GM21526 (cell line): ENCODE measurements around the gene MYO19.
"Not testable (repeated sequence)": the region's sequence is repeated elsewhere in the genome, so short reads cannot be mapped to it uniquely, and the experiment has no call there.

ENCODE experiments used
- ATAC-seq: cut with Tn5 transposase; IDR thresholded peaks from one replicate; pipeline ENCODE4 v1.9.1; 2021; ENCODE audit warnings: moderate library complexity; ENCODE audit not compliant: unreplicated experiment, low FRiP score

Gene MYO19

DNA sequence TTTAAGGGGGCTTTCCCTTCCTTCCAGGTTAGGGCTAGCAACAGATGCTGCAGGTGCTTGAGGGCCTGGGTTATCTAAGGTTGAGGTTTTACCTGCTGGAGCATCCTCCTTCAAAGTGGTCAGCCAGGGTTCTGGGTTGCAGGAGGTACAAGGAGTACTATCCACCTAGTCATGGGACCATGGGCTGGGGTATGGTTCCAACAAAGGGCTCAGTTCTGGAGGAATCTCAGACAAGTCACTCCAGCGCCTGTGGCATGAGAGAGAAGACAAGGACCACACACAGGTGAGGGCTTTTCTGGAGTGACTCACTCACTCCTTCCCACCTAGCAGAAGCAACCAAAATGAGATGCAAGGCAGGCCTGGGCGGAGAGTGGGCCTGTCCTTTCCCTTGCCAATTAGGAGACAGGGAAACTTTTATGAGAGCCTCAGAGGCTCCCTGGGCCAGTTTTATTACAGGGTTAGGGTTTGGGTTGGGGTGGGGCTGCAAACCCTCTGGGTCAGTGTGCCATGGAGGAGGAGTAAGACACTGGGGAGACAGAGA is 2.2 kb downstream of the MYO19 start:
- ATAC-seq = no peak

DNA sequence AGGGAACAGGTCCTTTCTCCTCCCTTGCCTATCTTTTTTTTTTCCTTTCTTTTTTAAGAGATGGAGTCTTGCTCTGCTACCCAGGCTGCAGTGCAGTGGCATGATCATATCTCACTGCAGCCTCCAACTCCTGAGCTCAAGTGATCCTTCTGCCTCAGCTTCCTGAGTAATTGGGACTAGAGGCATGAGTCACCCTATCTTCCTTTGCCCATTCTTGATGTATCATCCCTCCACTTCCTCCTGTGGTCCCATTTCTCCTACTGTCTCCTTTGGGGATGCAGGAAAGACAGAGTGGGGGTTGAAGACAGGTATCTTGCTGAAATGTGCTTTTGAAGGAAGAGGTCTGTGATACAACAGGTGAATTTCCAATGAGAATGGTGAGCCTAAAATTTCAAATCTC is 5.5 kb downstream of the MYO19 start:
- ATAC-seq = no peak

DNA sequence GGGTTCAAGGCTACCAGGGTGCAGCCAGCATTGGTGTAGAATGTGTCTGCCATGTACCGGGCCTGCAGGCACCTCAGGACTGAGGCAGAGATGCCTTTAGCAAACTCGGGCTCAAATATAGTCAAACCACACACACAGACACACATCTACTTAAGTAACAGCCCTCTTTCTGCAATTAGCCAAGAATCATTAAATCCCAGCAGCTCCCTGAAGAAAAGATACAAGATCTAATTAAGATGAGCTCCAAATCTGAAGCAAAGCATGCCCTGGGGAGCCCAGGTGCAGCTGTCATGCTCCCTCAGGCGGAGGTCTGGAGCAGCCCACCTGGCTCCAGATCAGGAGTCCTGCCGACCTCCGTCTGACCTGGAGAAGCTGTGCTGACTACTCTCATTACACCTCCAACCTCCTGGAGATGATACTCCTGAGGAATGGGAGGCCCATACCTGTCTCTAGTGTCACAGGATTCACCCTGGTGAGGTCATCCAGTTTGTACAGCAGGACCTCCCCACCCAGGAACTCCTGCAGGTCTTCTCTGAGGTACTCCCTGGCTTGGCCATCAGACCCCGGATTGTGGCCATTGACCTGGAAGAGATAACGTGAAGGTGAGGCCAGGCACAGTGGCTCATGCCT is 6.9 kb downstream of the MYO19 start:
- no peak for ATAC-seq

DNA sequence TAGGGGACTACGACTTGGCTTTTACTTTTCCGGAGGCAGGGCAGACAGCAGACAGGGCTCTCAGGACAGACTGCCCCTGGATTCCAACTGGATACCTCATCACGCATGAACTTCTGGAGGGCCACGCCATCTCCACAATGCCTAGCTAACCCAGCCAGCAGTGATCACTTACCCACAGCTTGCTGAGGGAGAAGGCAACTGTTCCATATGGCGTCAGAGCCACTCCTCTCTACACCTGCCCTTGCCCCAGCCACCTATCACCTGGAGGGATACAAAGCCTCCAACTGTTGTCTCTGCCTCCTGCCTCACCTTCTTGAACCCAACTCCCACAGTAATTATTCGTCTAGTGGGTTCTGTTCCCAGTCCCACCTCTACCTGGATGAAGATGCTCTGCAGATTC is 8.8 kb downstream of the MYO19 start:
- no peak for ATAC-seq

DNA sequence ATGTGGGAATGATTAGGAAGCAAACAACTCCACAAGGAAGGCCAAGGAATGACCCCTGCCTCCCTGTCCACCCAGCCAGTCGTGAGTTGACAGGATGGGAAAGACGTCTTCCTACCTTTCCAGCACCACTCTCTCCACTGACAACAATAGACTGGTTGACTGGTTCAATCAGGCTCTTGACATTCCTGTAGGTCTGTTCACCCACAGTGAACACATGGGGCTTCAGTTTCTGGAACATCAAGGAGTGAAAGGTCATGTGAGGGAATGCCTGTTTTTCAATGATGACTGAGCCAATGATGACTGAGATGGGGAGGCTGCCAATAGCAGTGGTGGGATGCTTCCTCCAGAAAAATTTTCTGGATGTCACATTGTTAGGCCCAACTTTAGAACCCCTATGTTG is 9.6 kb downstream of the MYO19 start:
- no peak for ATAC-seq

DNA sequence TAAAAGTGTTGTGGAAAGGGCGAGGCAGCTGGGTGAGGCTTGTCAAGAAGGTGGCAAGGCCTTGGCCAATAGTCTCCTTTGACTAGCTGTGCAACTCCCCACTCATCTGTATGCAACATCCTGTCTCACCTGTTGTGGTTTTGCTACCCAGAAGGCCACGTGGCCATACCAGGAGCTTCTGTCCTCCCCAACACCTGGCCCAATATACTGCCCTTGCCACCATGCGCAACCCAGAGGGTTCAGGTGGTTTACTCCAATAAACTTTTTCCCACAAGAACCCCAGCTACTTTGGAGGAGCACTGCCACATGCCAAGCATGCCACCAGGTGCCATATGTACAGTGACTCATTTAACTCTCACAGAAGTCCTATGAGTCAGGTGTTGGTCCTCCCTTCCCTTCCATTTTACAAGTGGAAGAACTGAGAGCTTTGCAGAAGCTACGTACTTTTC is 10.2 kb downstream of the MYO19 start:
- ATAC-seq = no peak

DNA sequence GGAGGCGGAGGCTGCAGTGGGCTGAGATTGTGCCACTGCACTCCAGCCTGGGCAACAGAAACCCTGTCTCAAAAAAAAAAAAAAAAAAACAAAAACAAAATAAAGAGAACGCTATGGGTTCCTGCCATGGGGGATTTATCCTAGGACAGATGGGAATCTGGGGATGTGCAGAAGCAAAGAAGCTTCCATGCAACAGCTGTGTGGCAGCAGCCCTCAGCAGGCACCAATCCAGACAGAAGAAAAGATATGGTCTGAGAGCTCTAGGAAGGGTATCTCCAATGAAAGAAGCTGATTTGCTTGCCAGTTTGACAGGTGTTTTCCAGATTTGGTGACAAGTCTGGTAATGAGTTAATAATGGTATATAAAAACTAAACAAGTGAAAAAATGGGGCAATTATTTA is 11.6 kb downstream of the MYO19 start:
- ATAC-seq = no peak

DNA sequence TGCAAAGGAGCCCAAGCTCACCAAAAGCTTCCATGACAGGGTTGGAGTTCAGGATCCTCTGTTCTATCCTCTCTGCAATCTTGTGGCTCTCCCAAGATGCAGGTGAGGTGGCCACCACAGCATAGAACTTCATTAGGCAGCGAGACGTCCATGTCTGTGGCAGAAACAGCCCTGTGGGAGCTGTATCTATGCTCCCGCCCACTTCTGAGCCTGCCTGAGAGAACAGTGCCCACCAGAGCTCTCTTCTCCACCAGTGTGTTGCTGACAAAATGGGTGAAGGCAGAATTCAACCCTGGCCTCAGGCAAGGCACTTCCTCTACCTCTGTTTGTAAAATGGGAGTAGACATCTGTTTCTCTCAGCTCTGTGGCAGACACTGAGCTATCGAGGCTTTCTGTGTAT is 18.8 kb downstream of the MYO19 start:
- no peak for ATAC-seq

DNA sequence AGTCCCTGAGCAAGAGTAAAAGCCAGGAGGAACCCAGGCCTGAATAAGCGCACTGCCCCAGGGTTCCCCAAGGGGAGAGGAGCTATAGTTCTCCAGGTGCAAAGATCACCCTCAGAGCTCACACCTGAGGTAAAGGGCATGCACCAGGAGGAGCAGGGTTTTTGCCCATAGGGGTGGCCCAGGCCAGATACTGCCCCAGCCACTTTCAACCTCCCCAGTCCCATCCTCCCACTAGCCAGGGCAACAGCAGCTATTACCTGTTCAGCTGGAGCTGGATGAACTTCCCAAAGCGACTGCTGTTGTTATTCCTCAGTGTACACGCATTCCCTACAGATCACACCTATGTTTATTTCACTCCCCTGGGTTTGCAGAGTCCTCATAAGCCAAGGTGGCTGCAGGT is 19.8 kb downstream of the MYO19 start:
- no peak for ATAC-seq

DNA sequence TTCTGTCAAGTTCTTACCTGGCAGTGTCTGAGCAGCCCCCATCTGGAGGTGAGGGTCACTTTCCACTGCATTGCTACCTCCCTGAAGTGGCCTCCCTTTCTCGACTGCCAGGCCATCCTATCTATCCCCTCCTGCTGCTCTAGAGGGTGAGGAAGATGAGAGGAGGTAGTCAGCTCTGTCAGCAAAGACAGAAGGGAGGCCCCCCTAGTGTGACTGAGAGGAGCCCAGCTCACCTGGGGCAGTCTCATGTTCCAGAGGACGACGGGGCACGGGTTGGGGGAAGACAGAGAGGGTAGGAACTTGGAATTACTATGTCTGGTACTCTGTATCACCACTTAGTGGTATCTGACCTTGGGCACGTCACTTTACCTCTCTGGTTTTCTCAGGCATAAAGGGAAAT is 22.0 kb downstream of the MYO19 start:
- no peak for ATAC-seq

DNA sequence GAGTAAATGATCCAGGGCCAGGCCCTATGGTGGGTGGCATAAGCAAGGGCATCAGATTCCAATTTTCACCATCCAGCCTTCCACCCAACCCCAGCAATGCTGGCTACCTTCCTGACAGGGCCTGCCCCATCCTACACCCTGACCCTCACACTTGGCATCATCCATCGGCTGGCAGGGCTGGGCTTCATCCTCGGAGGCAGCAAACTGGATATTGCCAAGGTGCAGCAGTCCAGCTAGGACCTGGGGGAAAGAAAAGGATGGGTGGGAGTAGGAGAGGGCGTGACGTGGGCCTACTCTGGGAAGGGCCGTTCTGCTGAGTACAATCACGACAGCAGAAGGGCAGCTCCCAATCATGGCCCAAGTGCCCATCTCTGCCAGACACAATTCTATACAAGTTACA is 23.5 kb downstream of the MYO19 start:
- no peak for ATAC-seq

DNA sequence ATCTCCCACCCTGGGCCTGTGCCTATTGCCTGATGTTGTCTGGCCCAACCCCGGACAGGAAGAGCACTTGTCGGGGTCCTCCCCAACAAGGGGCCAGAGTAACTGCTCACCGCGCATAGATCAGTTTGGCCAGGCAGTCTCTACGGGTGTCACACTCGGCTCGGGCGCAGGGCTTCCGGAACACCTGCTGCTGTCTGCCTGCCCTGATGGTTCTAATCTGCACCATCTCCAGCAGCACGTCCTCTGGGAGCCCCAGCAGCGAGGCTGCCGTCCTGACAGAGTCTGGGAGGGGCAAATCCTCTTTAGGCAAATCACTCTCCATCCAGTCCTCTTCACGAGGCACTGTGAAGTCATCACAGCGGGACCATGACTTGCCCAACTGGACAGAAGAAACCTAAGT is 24.0 kb downstream of the MYO19 start:
- no peak for ATAC-seq

DNA sequence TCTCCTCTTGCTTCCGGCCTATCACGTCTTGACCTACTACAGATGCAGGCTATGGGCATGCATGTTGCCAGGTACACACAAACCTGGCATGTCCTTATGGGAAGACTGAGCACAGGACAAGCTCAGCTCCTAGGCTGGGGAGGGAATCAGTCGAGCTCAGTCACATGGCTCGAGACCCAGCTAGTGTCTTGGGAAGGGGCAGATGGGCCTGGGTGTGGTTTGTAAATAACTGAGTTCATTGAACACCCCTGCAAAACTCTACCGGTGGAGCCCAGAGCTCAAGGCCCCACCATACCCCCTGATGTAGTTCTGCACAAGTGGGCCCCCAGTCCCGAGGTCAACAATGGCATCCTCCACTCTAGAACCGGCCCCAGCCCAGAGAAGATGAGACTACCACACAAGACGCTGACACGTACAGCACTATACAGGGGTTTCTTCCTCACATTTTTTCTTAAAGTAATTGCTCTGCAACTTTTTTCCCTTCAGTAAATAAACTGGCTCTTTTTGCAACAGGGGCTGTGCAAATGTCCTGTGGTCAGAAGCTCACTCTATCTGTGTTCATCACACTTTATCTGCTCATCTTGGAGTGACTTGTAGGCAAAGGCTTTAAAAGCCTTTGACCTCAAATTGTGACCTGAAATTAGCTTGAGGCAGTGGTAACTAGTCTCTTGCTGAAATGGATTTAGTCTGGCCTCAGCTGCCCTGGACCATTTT is 25.2 kb downstream of the MYO19 start:
- no peak for ATAC-seq

DNA sequence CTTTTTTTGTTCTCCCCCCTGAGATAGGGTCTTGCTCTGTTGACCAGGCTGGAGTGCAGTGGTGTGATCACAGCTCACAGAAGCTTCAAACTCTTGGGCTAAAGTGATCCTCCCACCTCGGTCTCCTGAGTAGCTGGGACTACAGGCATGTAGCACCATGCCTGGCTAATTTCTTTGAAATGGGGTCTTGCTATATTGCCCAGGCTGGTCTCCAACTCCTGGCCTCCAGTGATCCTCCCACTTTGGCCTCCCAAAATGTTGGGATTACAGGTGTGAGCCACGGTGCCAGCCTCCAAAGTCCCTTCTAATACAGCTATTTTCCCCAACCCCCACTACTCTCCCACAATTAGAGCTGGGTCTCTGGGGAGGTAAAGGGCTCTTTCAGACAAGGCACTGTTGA is 26.2 kb downstream of the MYO19 start:
- not testable (repeated sequence) for ATAC-seq

DNA sequence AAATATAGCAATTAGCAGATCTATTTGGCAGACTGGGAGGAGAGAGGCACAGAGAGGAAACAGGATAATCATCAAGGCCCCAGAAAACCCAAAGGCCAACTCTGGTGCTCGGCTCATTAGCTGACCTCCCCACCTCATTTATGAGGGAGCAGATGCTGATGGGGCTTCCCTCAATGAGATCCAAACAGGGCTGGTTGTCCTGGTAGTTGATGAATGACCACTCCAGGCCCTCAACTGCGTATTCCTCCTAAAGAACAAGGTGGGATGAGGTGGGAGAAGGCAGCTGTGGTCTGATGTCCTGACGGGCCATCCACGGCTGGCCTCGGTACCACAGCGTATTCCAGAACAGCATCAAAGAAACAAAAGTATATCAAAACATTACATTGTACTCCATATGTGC is 27.4 kb downstream of the MYO19 start:
- no peak for ATAC-seq

DNA sequence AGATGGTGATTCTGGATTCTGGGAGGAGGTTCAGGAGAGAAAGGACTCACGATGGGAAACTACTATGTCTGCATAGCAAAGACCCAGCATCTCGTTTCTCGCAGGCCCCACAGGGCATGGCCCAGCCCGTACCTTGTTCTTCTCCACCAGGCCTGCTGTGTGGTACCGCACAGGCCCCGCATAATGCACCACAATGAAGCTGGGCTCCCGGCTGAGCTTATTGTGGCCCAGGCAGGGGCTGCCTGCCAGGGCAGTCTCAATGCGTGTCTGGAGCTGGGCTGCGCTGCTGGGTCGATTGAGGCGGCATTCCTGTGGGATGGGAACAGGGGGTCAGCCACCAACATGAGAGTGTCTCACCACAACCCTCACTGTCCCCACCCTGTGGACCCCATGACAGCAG is 27.8 kb downstream of the MYO19 start:
- ATAC-seq = no peak

DNA sequence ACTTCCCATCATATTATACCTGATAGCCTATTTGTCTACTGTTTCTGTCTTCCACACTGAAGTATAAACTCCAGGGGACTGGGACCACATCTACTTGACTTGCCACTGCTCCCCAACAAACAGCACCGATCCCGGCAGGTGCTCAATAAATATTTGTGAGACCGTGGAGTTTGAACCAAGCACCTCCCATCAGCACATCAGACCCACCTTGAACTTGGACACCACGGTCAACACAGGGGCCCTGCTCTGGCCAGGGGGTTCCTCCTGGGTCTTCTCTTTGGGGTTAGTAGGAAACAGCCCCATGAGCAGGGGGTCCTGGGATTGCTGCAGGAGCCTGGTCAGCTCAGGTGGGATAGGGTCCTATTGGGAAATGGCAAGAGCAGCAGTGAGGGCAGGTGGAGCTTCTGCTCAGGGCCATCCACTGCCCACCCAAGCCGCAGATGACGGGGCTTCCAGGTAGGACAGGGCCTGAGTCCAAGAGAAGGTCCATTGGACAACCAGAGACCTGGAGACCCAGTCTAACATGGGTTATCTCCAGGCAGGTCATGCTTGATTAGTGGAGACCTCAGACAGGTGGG is 28.3 kb downstream of the MYO19 start:
- ATAC-seq = no peak

DNA sequence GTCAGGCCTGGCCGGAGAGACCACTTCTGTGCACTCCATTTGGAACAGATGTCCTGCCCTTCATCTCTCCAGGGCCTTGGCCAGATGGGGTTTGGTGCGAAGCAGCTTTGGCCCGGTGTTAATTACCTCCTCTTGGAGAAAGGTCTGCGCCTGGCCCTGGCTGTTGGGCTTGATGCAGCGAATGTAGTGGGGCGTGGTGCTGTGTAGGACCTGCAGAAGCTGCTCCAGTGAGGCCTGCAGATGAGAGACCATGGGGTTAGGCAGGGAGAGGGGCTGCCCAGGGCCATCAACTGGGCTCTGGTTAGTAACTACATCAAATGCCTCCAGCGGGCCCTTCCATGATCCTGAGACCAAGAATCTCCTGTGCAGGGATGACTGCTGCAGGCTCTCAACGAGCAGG is 29.5 kb downstream of the MYO19 start:
- ATAC-seq = no peak

DNA sequence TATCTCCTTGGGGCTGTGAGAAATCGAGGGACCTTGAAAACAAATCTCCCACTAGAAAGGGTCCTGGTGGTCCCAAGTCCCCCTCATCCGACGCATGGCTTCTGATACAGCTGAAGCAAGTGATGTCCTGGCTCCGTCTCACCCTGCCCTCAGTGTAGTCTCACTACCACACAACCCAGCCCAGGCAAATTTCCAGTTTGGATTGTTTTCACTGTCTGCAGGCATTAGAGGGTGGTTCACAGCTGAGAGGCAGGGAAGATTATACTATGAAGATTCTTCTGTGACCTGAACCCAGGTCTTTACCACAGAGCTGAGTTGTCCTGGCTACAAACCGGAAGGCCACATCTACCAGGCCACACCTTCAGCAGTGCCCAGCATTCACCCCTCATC is 30.5 kb downstream of the MYO19 start:
- ATAC-seq = no peak

DNA sequence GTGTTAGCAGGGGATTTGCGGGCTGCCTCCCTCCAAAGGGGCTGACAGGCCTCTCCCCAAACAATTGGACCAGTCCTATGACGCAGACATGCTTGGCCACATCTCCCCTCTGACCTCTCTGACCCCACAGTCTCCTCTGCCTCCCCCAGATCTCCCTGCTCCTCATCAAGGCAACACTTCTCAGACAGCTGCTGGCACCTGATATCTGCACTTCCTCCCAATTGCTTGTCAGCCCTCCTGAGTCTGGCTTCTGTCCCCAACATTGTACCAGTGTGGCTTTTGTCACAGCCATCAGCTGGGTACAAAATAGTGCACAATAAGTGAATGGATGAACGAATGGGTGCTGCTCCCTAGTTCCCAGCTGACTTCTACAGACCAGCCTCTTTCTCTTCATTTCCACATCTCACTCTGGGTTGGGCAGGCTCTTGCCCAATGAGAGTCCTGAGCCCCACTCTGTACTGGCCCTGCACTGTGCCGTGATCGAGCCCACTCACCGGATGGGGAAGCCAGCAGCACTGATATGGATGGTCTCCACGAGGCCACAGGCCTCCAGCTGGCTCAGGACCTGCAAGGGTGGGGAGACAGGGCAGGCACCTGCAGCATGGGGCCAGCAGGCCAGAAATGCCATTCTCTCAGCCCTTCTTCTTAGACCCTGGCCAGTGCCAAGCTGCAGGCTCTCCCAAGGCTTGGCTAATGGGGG is 31.1 kb downstream of the MYO19 start:
- ATAC-seq = no peak

DNA sequence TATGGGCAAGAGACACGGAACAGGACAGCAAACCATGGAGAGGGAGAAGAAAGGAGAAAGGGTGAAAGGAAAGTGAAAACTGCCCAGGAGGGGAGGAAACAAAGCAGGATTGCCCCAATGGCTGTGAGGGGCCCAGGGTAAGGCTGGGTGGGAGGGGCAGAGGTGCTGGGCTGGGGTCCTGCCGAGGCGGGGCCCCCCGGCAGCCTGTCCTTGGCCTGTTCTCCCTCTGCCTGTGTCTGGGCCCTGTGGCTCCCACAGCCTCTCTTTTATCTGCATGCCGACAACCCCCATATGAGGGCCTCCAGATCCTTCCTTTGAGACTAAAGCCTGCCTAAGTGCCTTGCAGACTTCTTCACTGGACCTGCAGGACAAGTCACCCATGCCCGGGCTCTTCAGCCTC is 32.7 kb downstream of the MYO19 start:
- no peak for ATAC-seq
